Osteocyte (in vitro differentiated cells): ENCODE measurements around the gene RNF31. TPM values are rescaled to one million over a fixed set of nuclear protein-coding genes. Genes with fewer than 3 reads are reported as not detected.

ENCODE experiments used
- DNase-seq: peaks from one replicate; pipeline ENCODE4 v3.0.0; 2021; ENCODE audit warnings: mixed read lengths; ENCODE audit not compliant: unreplicated experiment; ENCODE audit errors: extremely low spot score
- H3K27ac Mint-ChIP-seq: one replicate; pipeline ENCODE4 v1.8.0; 2021; ENCODE audit warnings: mild to moderate bottlenecking, mixed read lengths; ENCODE audit not compliant: unreplicated experiment
- H3K27me3 Mint-ChIP-seq: one replicate; pipeline ENCODE4 v1.8.0; 2021; ENCODE audit warnings: mixed read lengths; ENCODE audit not compliant: unreplicated experiment
- H3K36me3 Mint-ChIP-seq: one replicate; pipeline ENCODE4 v1.8.0; 2021; ENCODE audit warnings: mixed read lengths; ENCODE audit not compliant: unreplicated experiment
- H3K4me1 Mint-ChIP-seq: one replicate; pipeline ENCODE4 v1.8.0; 2021; ENCODE audit warnings: mixed read lengths; ENCODE audit not compliant: unreplicated experiment
- H3K4me3 Mint-ChIP-seq: one replicate; pipeline ENCODE4 v1.8.0; 2021; ENCODE audit warnings: mild to moderate bottlenecking, moderate library complexity, mixed read lengths; ENCODE audit not compliant: unreplicated experiment
- H3K9me3 Mint-ChIP-seq: one replicate; pipeline ENCODE4 v1.8.0; 2021; ENCODE audit warnings: mixed read lengths; ENCODE audit not compliant: unreplicated experiment
- total RNA-seq: library from RNA; stranded (reverse); gene quantifications from 2 replicates; pipeline ENCODE4 v1.2.1, GENCODE V29; 2021
- TF ChIP-seq, protein P1 (sequence below): fragments of 200-600 bp; sonication (generic); IDR thresholded peaks from 2 replicates; pipeline ENCODE4 v1.5.0; 2021; ENCODE audit warnings: antibody characterized with exemption, mild to moderate bottlenecking, moderate library complexity

The RNF31 gene
- total RNA-seq, 1 donor from 2014 or later = 65.9 TPM

DNA sequence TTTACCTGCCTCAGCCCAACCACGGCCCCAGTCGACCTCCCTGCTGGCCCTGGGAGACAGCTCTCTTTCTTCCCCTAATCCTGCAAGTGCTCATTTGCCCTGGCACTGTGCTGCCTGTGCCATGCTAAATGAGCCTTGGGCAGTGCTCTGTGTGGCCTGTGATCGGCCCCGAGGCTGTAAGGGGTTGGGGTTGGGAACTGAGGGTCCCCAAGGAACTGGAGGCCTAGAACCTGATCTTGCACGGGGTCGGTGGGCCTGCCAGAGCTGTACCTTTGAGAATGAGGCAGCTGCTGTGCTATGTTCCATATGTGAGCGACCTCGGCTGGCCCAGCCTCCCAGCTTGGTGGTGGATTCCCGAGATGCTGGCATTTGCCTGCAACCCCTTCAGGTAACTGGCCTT is 2.8 kb downstream of the RNF31 start:
- no peaks in the 10 kb centered on the region for H3K9me3 Mint-ChIP-seq
- H3K27me3 Mint-ChIP-seq = no peaks in the 10 kb centered on the region
- peaks cover 23% of the 10 kb centered on the region for H3K36me3 Mint-ChIP-seq
- no peak for DNase-seq
- H3K27ac Mint-ChIP-seq = no peak overlapping the region
- TF ChIP-seq, protein P1, sequence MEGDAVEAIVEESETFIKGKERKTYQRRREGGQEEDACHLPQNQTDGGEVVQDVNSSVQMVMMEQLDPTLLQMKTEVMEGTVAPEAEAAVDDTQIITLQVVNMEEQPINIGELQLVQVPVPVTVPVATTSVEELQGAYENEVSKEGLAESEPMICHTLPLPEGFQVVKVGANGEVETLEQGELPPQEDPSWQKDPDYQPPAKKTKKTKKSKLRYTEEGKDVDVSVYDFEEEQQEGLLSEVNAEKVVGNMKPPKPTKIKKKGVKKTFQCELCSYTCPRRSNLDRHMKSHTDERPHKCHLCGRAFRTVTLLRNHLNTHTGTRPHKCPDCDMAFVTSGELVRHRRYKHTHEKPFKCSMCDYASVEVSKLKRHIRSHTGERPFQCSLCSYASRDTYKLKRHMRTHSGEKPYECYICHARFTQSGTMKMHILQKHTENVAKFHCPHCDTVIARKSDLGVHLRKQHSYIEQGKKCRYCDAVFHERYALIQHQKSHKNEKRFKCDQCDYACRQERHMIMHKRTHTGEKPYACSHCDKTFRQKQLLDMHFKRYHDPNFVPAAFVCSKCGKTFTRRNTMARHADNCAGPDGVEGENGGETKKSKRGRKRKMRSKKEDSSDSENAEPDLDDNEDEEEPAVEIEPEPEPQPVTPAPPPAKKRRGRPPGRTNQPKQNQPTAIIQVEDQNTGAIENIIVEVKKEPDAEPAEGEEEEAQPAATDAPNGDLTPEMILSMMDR = no peak
- peaks cover 24% of the 10 kb centered on the region for H3K4me1 Mint-ChIP-seq
- no peak overlapping the region for H3K4me3 Mint-ChIP-seq

DNA sequence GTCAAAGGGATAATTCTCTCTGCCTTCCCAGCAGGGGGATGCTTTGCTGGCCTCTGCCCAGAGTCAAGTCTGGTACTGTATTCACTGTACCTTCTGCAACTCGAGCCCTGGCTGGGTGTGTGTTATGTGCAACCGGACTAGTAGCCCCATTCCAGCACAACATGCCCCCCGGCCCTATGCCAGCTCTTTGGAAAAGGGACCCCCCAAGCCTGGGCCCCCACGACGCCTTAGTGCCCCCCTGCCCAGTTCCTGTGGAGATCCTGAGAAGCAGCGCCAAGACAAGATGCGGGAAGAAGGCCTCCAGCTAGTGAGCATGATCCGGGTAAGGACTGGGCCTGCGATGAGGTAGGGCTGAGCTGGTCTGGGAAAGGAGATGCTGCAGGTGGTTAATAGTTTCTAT is 3.3 kb downstream of the RNF31 start:
- Mint-ChIP-seq H3K9me3 (no peaks in the 10 kb centered on the region), H3K36me3 (peaks cover 26% of the 10 kb centered on the region), H3K27me3 (no peaks in the 10 kb centered on the region), H3K4me1 (peaks cover 21% of the 10 kb centered on the region), H3K4me3 (peak overlapping the region; percentile 35), H3K27ac (no peak overlapping the region)
- TF ChIP-seq, protein P1 = no peak
- DNase-seq = no peak

DNA sequence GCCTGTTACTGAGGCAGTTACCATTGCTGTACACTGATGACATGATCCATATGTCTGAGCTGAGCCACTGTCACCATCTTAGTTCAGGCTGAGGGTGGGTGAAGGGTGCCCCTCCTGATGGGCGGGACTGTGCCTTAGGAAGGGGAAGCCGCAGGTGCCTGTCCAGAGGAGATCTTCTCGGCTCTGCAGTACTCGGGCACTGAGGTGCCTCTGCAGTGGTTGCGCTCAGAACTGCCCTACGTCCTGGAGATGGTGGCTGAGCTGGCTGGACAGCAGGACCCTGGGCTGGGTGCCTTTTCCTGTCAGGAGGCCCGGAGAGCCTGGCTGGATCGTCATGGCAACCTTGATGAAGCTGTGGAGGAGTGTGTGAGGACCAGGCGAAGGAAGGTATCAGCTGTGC is 3.7 kb downstream of the RNF31 start:
- Mint-ChIP-seq H3K4me3 (no peak overlapping the region), H3K27me3 (no peaks in the 10 kb centered on the region), H3K27ac (no peak overlapping the region), H3K36me3 (peaks cover 31% of the 10 kb centered on the region), H3K9me3 (no peaks in the 10 kb centered on the region), H3K4me1 (peaks cover 17% of the 10 kb centered on the region)
- TF ChIP-seq, protein P1 = no peak
- DNase-seq = no peak

DNA sequence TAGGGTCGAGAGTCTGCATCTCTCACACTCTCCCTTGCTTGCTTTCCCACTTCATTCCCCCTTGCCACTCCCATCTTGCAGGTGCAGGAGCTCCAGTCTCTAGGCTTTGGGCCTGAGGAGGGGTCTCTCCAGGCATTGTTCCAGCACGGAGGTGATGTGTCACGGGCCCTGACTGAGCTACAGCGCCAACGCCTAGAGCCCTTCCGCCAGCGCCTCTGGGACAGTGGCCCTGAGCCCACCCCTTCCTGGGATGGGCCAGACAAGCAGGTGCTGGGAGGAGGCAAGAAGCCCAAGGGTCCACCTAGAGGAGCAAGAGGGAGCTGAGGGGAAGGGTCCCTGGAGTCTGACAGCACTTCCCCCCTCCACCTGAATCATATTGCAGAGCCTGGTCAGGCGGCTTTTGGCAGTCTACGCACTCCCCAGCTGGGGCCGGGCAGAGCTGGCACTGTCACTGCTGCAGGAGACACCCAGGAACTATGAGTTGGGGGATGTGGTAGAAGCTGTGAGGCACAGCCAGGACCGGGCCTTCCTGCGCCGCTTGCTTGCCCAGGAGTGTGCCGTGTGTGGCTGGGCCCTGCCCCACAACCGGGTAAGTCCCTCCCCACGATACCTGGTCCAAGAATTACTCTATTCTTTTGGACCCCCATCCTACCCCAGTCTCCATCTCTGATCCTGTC is 4.2 kb downstream of the RNF31 start:
- H3K4me3 Mint-ChIP-seq = no peak overlapping the region

DNA sequence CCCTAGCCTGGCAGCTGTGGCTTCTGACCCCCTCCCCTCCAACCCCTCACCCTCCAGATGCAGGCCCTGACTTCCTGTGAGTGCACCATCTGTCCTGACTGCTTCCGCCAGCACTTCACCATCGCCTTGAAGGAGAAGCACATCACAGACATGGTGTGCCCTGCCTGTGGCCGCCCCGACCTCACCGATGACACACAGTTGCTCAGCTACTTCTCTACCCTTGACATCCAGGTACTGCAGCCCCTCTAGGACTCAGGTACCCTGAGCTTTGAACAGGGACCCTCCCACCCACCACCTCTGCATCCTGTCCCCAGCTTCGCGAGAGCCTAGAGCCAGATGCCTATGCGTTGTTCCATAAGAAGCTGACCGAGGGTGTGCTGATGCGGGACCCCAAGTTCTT is 7.8 kb downstream of the RNF31 start:
- TF ChIP-seq, protein P1 = no peak
- Mint-ChIP-seq H3K27me3 (no peaks in the 10 kb centered on the region), H3K4me1 (no peaks in the 10 kb centered on the region), H3K4me3 (no peak overlapping the region), H3K27ac (no peak overlapping the region), H3K36me3 (peaks cover 35% of the 10 kb centered on the region), H3K9me3 (no peaks in the 10 kb centered on the region)
- no peak for DNase-seq

More for the DNA sequence above, 4.2 kb downstream of the RNF31 start:
- H3K4me1 Mint-ChIP-seq = peaks cover 13% of the 10 kb centered on the region
- no peaks in the 10 kb centered on the region for H3K9me3 Mint-ChIP-seq
- TF ChIP-seq, protein P1 = no peak
- H3K27ac Mint-ChIP-seq = no peak overlapping the region
- DNase-seq = no peak
- H3K36me3 Mint-ChIP-seq = peaks cover 31% of the 10 kb centered on the region
- no peaks in the 10 kb centered on the region for H3K27me3 Mint-ChIP-seq
